ENCODE results near the gene CCT3. TPM values are rescaled to one million over a fixed set of nuclear protein-coding genes. Genes with fewer than 3 reads are reported as not detected.
A peak's percentile ranks its signal among the peaks of the same experiment; 100 is the strongest.

CCT3 gene
- total and polyA plus RNA-seq, 10 of the 15 experiments (the other 5 are each of a cell fraction or from before 2014, with no cell fraction given), result 319 to 585 (median 427) TPM

DNA sequence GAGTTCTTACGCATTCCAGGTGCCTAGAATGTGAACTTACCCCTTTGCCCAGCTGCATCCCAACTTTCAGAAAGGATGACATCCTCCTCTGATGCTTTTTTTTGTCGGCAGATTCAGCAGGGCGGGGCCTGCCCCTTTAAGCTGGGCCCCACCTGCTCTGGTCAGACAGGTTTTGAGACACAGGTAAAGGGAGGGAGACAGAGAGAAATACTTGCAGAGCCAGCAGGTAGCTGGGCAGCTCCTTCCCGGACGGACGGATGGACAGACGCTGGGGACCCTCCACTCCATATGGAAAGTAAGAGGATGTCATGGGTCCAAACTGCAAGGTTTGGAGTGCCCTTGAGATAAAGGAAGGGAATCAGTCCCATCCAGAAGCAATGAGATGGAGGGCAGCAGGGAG is 54.0 kb downstream of the CCT3 start, which contains the start of gene TMEM79:
TSS of gene TMEM79 (plus strand) at position 214 of the 400 bp plus-strand sequence. CDS start 902 bp downstream, outside the sequence.
- H4K20me1 ChIP-seq (ENCODE audit: control insufficient read depth, insufficient read depth), result no peaks in the 10 kb centered on the region
- peak within 1 kb of the TSS; percentile 89 for H3K9ac ChIP-seq (ENCODE audit: control insufficient read depth, insufficient read depth, low read length)
- peak within 1 kb of the TSS; percentile 98 for H2AFZ ChIP-seq (ENCODE audit: control insufficient read depth, low read depth, low read length)
- ChIA-PET CTCF (interaction anchor here (1.1 to 7.1 kb wide), 5 partner anchors 35 to 346 kb away, joined by 3 to 58 read pairs (median 3); partner anchors contain the start of gene UBQLN4), POLR2A (interaction anchor here (0.6 to 2.5 kb wide), 10 partner anchors 9 to 434 kb away, joined by 3 to 12 read pairs (median 4); partner anchors contain the start of gene GLMP), RAD21 (ENCODE audit: unreplicated experiment) (interaction anchor here (1.3 to 1.9 kb wide), 3 partner anchors 54 to 134 kb away, joined by 4 to 6 read pairs (median 5); partner anchors contain the start of genes CCT3, PMF1 and TSACC), SMC1A (ENCODE audit: uncharacterized antibody, unreplicated experiment) (interaction anchor here (0.9 to 1.7 kb wide), 4 partner anchors 9 to 166 kb away, joined by 3 to 10 read pairs (median 5); partner anchors contain the start of gene GLMP)
- in situ Hi-C loops (cut with MboI) (no loop called here), intact Hi-C loops (cut with micrococcal nuclease; ENCODE audit: unreplicated experiment) (loop anchor here (10.0 kb wide), 1 partner anchor 189 kb away; no protein-coding TSS in a partner anchor)
- peak within 1 kb of the TSS; percentile 92 for H3K4me3 ChIP-seq
- ATAC-seq, result no peak
- no peak for FAIRE-seq
- H3K27me3 ChIP-seq (replicated peaks in 1 of 2; ENCODE audit: control insufficient read depth in 2 of 2, insufficient read depth in 2 of 2, low read length in 1 of 2), result no peaks in the 10 kb centered on the region
- no peak for DNase-seq (ENCODE audit: low read depth, low spot score)
- H3K4me2 ChIP-seq (ENCODE audit: control insufficient read depth, insufficient read depth), result peak within 1 kb of the TSS; percentile 84
- peaks cover 0 to 11% of the 10 kb centered on the region in 2 experiments; a peak in 3 of 4 replicates for H3K36me3 ChIP-seq (ENCODE audit: control insufficient read depth in 2 of 2, insufficient read depth in 2 of 2, low read length in 1 of 2)
- H3K9me3 ChIP-seq (replicated peaks; ENCODE audit: control insufficient read depth, insufficient read depth, low read length), result no peaks in the 10 kb centered on the region
- BruUV-seq (replicated peaks), result no TSS peak
- WGBS (ENCODE audit: insufficient coverage, insufficient replicate concordance, low lambda C conversion rate, missing lambda C conversion rate), result 90% methylated on average over 7 of the region's 7 CpGs
- H3K79me2 ChIP-seq (ENCODE audit: control insufficient read depth, insufficient read depth, low read length), result peaks cover 46% of the 10 kb centered on the region
- H3K27ac ChIP-seq (ENCODE audit: control insufficient read depth, insufficient read depth), result peak within 1 kb of the TSS; percentile 86
- H3K4me1 ChIP-seq (ENCODE audit: control insufficient read depth, insufficient read depth, low read length), result peaks cover 15% of the 10 kb centered on the region; the same call in 1 of the 2 replicates
- TF ChIP-seq ETV6 (conservative IDR thresholded peaks at IDR 0.05 in 1 of 2, IDR thresholded peaks at IDR 0.05 in 1 of 2; ENCODE audit: borderline replicate concordance in 1 of 2, low read depth in 1 of 2) (no peak), BMI1 (IDR thresholded peaks at IDR 0.05; ENCODE audit: borderline replicate concordance) (no peak), SUPT20H (IDR thresholded peaks at IDR 0.05; ENCODE audit: borderline replicate concordance, control insufficient read depth, low read depth, low read length) (no peak), TCF7 (IDR thresholded peaks at IDR 0.05; ENCODE audit: borderline replicate concordance) (no peak), JUNB (IDR thresholded peaks at IDR 0.05) (no peak), DPF2 (IDR thresholded peaks at IDR 0.05) (no peak), PML (IDR thresholded peaks at IDR 0.05; ENCODE audit: low read length) (no peak), RBBP5 (conservative IDR thresholded peaks at IDR 0.05) (no peak), RCOR1 (conservative IDR thresholded peaks at IDR 0.05; ENCODE audit: low read depth, low read length) (no peak), RELA (IDR thresholded peaks at IDR 0.05; ENCODE audit: borderline replicate concordance, partially characterized antibody) (no peak), POLR2AphosphoS2 (IDR thresholded peaks at IDR 0.05; ENCODE audit: low read depth, low read length) (no peak), RB1 (IDR thresholded peaks at IDR 0.05; ENCODE audit: borderline replicate concordance) (no peak), HDGF (IDR thresholded peaks at IDR 0.05) (no peak), MTA2 (IDR thresholded peaks at IDR 0.05; ENCODE audit: low read depth) (no peak), MYB (IDR thresholded peaks at IDR 0.05; ENCODE audit: borderline replicate concordance, low read depth, low read length) (no peak)
- TF ChIP-seq, protein P1, sequence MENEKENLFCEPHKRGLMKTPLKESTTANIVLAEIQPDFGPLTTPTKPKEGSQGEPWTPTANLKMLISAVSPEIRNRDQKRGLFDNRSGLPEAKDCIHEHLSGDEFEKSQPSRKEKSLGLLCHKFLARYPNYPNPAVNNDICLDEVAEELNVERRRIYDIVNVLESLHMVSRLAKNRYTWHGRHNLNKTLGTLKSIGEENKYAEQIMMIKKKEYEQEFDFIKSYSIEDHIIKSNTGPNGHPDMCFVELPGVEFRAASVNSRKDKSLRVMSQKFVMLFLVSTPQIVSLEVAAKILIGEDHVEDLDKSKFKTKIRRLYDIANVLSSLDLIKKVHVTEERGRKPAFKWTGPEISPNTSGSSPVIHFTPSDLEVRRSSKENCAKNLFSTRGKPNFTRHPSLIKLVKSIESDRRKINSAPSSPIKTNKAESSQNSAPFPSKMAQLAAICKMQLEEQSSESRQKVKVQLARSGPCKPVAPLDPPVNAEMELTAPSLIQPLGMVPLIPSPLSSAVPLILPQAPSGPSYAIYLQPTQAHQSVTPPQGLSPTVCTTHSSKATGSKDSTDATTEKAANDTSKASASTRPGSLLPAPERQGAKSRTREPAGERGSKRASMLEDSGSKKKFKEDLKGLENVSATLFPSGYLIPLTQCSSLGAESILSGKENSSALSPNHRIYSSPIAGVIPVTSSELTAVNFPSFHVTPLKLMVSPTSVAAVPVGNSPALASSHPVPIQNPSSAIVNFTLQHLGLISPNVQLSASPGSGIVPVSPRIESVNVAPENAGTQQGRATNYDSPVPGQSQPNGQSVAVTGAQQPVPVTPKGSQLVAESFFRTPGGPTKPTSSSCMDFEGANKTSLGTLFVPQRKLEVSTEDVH (IDR thresholded peaks at IDR 0.05; ENCODE audit: low read depth, partially characterized antibody), result no peak
- TF ChIP-seq, protein P2, sequence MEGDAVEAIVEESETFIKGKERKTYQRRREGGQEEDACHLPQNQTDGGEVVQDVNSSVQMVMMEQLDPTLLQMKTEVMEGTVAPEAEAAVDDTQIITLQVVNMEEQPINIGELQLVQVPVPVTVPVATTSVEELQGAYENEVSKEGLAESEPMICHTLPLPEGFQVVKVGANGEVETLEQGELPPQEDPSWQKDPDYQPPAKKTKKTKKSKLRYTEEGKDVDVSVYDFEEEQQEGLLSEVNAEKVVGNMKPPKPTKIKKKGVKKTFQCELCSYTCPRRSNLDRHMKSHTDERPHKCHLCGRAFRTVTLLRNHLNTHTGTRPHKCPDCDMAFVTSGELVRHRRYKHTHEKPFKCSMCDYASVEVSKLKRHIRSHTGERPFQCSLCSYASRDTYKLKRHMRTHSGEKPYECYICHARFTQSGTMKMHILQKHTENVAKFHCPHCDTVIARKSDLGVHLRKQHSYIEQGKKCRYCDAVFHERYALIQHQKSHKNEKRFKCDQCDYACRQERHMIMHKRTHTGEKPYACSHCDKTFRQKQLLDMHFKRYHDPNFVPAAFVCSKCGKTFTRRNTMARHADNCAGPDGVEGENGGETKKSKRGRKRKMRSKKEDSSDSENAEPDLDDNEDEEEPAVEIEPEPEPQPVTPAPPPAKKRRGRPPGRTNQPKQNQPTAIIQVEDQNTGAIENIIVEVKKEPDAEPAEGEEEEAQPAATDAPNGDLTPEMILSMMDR (IDR thresholded peaks at IDR 0.05 in 2 of 3, conservative IDR thresholded peaks at IDR 0.05 in 1 of 3; ENCODE audit: control insufficient read depth in 2 of 3, extremely low read depth in 1 of 3, insufficient read depth in 1 of 3, low read depth in 3 of 3, low read length in 3 of 3), result no peak
- TF ChIP-seq, protein P3, sequence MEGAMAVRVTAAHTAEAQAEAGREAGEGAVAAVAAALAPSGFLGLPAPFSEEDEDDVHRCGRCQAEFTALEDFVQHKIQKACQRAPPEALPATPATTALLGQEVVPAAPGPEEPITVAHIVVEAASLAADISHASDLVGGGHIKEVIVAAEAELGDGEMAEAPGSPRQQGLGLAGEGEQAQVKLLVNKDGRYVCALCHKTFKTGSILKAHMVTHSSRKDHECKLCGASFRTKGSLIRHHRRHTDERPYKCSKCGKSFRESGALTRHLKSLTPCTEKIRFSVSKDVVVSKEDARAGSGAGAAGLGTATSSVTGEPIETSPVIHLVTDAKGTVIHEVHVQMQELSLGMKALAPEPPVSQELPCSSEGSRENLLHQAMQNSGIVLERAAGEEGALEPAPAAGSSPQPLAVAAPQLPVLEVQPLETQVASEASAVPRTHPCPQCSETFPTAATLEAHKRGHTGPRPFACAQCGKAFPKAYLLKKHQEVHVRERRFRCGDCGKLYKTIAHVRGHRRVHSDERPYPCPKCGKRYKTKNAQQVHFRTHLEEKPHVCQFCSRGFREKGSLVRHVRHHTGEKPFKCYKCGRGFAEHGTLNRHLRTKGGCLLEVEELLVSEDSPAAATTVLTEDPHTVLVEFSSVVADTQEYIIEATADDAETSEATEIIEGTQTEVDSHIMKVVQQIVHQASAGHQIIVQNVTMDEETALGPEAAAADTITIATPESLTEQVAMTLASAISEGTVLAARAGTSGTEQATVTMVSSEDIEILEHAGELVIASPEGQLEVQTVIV (IDR thresholded peaks at IDR 0.05; ENCODE audit: borderline replicate concordance, partially characterized antibody), result no peak

All from GM12878 (cell line).